Right ventricle myocardium superior (tissue), 1 donor: ENCODE results near the gene ACER3. TPM values are rescaled to one million over a fixed set of nuclear protein-coding genes. Genes with fewer than 3 reads are reported as not detected.
"Not testable (repeated sequence)": the region's sequence is repeated elsewhere in the genome, so short reads cannot be mapped to it uniquely, and the experiment has no call there.

Source experiments
- ATAC-seq: fragments of 200-7000 bp; cut with Tn5 transposase; one replicate; pipeline ENCODE4 v1.9.1; 2020; ENCODE audit warnings: mild to moderate bottlenecking; ENCODE audit not compliant: poor library complexity
- DNase-seq: peaks from one replicate; pipeline ENCODE4 v3.0.0-alpha.2; 2020
- intact Hi-C: fragments of 100-400 bp; cut with DNase I; formaldehyde crosslinking; loops from one replicate; pipeline ENCODE4 v1.11.2; 2022
- total RNA-seq: library from RNA; stranded (reverse); fragmentation: NEBNext Ultra II Directional; extraction: Animal tissue kit (Norgen Biotek cat#: 25700); gene quantifications from one replicate; pipeline ENCODE4 v1.2.1, GENCODE V29; 2021
- donor health status: DM: no; HTN: yes; CAD: no; lungs with severe emphysema.

The ACER3 gene
- total RNA-seq, 1 donor from 2014 or later = 10.3 TPM

DNA sequence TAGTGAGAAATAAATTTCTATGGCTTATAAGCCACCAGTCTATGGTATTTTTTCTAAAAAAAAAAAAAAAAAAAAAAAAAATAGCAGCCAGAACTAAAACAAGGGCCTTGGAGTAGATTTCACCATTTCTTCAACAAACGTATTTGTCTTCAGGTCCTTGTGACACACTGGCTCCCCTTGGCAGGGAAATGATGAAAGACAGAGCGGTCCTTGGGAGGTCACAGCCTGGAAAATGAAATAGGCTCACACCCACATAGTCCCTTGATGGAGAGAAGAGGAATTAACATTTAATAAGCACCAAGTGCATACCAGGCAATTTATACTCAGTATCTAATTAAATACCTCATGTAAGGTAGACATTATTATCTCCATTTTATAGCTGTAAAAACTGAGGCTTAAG lies 25.7 kb upstream of the ACER3 start:
- intact Hi-C loops = no loop called here
- DNase-seq (no peak), ATAC-seq (no peak)

DNA sequence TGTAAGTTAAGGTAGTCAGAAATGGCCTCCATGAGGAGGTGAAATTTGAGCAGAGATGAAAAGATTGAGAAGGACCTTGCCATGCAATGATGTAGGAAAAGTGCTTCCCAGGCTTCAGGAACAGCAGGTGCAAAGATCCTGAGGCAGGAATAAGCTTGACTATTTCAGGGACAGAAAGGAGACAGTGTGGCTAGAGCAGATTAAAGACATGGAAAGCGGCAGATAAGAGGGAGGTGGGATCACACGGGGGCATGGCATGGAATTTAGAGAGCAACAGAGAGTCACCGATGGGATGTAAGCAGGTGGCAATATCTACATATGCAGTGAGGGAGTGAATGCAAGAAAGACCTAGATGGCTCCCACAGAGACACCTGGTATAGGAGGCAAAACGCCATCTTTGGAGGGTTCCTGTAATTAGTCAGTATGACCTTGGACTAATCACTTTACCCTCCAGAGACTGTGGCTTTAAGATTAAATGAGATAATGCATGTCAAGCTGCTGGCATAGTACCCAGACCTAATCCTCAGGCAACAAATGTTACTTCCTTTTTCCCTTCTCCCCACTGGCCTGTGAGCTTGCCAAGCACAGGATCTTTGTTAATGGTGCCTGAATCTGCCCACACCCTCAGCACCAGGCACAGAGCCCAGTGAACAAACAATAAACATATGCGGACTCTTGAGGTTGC lies 24.6 kb upstream of the ACER3 start:
- intact Hi-C loops = no loop called here
- DNase-seq (peak; percentile 50), ATAC-seq (peak; percentile 70)

GRCh38 chr11:76836613-76837291 lies 24.0 kb upstream of the ACER3 start:
- DNase-seq = no peak
- intact Hi-C loops = no loop called here
- ATAC-seq = no peak

GRCh38 chr11:76837696-76838677 lies 22.7 kb upstream of the ACER3 start:
- intact Hi-C loops = no loop called here
- ATAC-seq (no peak), DNase-seq (no peak)

- DNase-seq = no peak
- intact Hi-C loops = no loop called here
- ATAC-seq = no peak
Measured at GRCh38 chr11:76838678-76839068, 22.0 kb upstream of the ACER3 start.

GRCh38 chr11:76839311-76839710 lies 21.4 kb upstream of the ACER3 start:
- DNase-seq (no peak), ATAC-seq (peak; percentile 42)
- intact Hi-C loops = no loop called here

GRCh38 chr11:76841923-76842452 lies 18.7 kb upstream of the ACER3 start:
- intact Hi-C loops = no loop called here

GRCh38 chr11:76843907-76844306 lies 16.8 kb upstream of the ACER3 start:
- DNase-seq (no peak), ATAC-seq (no peak)
- intact Hi-C loops = no loop called here

More at GRCh38 chr11:76841923-76842452, 18.7 kb upstream of the ACER3 start:
- no peak for DNase-seq
- ATAC-seq = no peak

- DNase-seq = no peak
- intact Hi-C loops = no loop called here
Measured at GRCh38 chr11:76844511-76844910, 16.2 kb upstream of the ACER3 start.

GRCh38 chr11:76845069-76845468 lies 15.6 kb upstream of the ACER3 start:
- DNase-seq (no peak), ATAC-seq (no peak)
- intact Hi-C loops = no loop called here

More at GRCh38 chr11:76844511-76844910, 16.2 kb upstream of the ACER3 start:
- ATAC-seq = no peak

DNA sequence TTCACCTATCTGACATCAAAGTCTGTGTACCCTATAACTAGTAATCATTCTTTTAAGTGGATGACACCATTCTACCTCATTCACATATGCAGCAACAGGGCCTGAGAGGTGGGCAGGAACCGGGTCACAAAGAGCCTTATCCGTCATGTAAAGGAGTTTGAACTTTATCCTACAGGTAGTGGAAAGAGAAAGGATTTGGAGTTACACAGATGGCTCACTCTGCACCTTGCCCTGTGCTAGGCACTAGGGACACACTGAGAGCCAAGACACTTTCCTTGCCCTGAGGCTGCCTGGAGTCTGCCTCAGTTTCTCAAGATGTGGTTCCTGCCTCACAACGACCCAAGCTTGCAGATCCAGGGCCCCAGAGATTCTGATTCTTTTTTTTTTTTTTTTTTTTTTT lies 14.3 kb upstream of the ACER3 start:
- intact Hi-C loops = no loop called here
- ATAC-seq = no peak
- no peak for DNase-seq

DNA sequence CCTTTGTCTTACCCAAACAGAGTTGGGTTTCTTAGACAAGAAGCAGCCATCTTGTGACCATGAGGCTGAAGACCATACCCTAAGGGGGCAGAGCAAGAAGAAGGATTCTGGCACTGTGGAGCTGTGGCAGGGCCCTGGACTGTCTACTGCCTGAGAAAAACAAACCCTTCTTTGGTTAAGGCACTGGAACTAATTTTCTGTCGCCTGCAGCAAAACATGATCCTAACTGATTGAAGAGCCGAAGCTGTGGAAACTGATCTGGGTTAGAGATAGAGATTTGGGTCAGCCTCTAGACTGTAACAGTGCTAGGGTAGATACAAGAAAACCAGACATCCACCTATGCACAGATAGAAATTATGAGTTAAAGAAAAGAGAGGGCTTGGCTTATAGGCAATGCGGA lies 11.3 kb upstream of the ACER3 start:
- no peak for DNase-seq
- ATAC-seq = no peak
- intact Hi-C loops = no loop called here

GRCh38 chr11:76850130-76850529 lies 10.6 kb upstream of the ACER3 start:
- intact Hi-C loops = no loop called here
- ATAC-seq (no peak), DNase-seq (no peak)

DNA sequence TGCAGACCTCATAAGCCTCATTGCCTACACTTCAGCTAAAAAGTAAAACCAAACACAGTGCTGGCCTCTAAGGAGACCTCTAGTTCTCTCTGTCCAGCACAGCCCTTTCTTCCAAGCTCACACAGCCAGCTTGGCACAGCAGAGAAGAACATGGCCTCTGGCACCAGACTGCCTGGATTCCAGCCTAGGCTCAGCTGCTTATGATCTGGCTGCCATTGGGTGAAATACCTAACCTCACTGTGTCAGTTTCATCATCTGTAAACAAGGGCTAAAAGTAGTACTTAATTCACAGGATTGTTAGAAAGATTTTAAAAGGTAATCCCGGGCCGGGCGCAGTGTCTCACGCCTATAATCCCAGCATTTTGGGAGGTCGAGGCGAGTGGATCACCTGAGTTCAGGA lies 9.9 kb upstream of the ACER3 start:
- DNase-seq (peak; percentile 68), ATAC-seq (peak; percentile 96)
- intact Hi-C loops = no loop called here

DNA sequence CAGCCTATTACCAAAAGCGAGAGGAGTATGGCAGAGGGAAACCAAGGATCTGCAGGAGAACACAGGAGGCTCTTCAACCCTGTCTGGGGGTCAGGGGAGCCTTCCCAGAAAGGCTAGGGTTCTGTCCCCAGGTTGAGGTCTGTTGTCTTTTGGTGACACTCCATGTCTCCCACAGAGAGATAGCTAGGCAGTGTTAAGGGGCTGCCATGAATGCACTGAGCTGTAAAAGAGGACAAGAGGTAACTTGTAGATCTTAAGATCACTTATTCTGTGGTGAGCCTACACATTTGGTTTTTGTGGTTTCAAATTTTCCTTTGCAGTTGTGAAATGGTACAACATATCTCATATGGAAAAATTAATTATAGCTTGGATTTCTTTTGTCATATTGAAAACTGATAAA lies 6.0 kb upstream of the ACER3 start:
- intact Hi-C loops = no loop called here
- no peak for DNase-seq
- no peak for ATAC-seq

DNA sequence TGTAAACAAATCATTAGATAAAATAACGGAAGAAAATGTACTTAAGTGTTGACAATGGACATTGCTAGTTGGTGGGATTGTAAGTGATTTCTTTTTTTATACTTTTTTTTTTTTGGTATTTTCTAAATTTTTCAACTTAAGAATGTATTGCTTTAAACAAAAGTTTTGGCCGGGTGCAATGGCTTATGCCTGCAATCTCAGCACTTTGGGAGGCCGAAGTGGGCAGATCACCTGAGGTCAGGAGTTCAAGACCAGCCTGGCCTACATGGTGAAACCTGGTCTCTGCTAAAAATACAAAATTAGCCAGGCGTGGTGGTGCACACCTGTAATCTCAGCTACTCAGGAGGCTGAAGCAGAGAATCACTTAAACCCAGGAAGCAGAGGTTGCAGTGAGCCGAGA lies 5.0 kb upstream of the ACER3 start:
- ATAC-seq, DNase-seq, intact Hi-C loops: not testable (repeated sequence)

DNA sequence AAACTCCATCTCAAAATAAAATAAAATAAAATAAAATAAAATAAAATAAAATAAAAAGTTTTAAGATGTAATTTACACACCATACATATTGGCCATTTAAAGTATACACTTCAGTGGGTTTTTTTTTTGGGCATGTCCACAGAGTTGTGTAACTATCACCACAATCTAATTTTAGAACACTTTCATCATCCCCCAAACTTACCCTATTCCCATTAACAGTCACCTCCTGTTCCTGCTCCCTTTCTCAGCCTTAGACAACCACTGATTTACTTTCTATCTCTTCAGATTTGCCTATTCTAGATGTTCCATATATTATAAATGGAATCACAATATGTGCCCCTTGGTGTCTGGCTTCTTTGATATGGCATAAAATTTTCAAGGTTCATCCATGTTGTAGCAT lies 4.6 kb upstream of the ACER3 start:
- intact Hi-C loops = no loop called here
- ATAC-seq (no peak), DNase-seq (no peak)

GRCh38 chr11:76856571-76856970 lies 4.1 kb upstream of the ACER3 start:
- no peak for ATAC-seq
- DNase-seq = no peak
- intact Hi-C loops = no loop called here

DNA sequence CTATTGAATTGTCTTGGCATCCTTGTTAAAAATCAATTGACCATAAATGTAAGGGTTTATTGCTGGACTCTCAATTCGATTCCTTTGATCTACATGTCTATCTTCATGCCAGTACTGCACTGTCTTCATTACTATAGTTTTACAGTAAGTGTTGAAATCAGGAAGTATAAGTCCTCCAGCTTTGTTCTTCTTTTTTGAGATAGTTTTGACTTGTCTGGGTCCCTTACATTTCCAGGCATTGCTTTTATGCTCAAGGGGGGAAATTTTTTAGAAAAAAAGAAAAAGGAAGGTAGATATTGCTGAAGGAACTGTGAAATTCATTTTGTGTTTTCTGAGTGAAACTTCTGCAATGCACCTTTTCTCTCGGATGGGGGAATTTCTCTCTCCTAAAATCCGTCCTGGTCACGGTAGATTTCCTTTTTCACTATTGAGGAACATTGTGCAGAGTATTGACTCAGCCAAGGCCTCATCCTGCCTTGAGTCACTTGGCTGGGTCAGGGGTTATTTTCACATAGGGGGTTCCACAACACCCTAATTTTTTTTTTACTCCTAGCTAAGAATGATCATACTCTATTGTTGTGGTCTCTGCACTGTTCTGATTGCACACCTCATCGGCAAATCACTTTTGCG lies 2.8 kb upstream of the ACER3 start:
- ATAC-seq = no peak
- no peak for DNase-seq
- intact Hi-C loops = no loop called here
